ENCODE data around the gene USP9X. TPM values are rescaled to one million over a fixed set of nuclear protein-coding genes. Genes with fewer than 3 reads are reported as not detected.

Gene USP9X
- total and polyA plus RNA-seq, 2 donors (not counting 3 experiments of a cell fraction or from before 2014, with no cell fraction given) = 13.7 to 66.8 TPM

DNA sequence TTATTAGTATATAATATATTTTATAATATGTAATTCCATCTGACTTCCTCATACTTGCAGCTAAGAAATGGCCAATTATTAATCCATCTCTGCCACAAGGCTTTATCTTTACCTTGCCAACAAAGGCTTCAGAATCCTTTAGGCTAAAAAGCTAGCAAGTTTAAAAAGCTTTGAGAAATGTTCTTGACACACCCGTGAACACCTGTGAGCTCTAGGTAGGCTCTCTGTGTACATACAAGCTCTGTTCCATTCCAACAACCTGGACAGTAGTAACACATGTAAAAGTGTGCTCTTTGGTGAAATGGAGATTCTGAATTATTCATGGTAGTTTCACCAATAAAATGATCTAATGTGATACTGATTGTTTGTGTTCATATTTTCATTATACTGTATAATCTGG is 49.7 kb upstream of the USP9X start:
- ChIA-PET POLR2A (no interaction called here), CTCF (interaction anchor here (1.3 kb wide), 1 partner anchor 12 kb away, joined by 3 read pairs; no protein-coding TSS in a partner anchor)
- Histone ChIP-seq H3K4me3 (replicated peaks in 1 of 3; ENCODE audit: insufficient read depth in 1 of 3, low read depth in 1 of 3, low read length in 3 of 3) (no peak overlapping the region), H2AFZ (ENCODE audit: low read depth, low read length) (no peak overlapping the region), H3K27ac (ENCODE audit: insufficient read depth, low read depth, low read length) (no peak overlapping the region), H3K9me1 (replicated peaks; ENCODE audit: control insufficient read depth, extremely low read depth, insufficient read depth, low read length) (no peaks in the 10 kb centered on the region), H3K9ac (replicated peaks; ENCODE audit: extremely low read depth, insufficient read depth, low read length) (no peak overlapping the region), H4K20me1 (replicated peaks; ENCODE audit: control insufficient read depth, extremely low read depth, insufficient read depth, low read length) (no peaks in the 10 kb centered on the region), H3K4me2 (ENCODE audit: insufficient read depth, low read length) (no peak overlapping the region), H3K36me3 (ENCODE audit: control insufficient read depth in 2 of 2, extremely low read depth in 1 of 2, insufficient read depth in 2 of 2, low read length in 2 of 2) (no peaks in the 10 kb centered on the region), H3K4me1 (ENCODE audit: control insufficient read depth, extremely low read depth, insufficient read depth, low read length) (no peaks in the 10 kb centered on the region), H3K9me3 (replicated peaks; ENCODE audit: control insufficient read depth, insufficient read depth, low read length) (no peaks in the 10 kb centered on the region), H3K27me3 (ENCODE audit: control insufficient read depth in 2 of 2, insufficient read depth in 2 of 2, low read length in 2 of 2) (no peaks in the 10 kb centered on the region), H3K79me2 (ENCODE audit: control insufficient read depth, insufficient read depth, low read length) (no peaks in the 10 kb centered on the region)
- dilution Hi-C loops (cut with MboI; ENCODE audit: extremely low pct_ligation_motif_present, low sequenced_read_pairs) = no loop called here
- TF ChIP-seq, protein P1, sequence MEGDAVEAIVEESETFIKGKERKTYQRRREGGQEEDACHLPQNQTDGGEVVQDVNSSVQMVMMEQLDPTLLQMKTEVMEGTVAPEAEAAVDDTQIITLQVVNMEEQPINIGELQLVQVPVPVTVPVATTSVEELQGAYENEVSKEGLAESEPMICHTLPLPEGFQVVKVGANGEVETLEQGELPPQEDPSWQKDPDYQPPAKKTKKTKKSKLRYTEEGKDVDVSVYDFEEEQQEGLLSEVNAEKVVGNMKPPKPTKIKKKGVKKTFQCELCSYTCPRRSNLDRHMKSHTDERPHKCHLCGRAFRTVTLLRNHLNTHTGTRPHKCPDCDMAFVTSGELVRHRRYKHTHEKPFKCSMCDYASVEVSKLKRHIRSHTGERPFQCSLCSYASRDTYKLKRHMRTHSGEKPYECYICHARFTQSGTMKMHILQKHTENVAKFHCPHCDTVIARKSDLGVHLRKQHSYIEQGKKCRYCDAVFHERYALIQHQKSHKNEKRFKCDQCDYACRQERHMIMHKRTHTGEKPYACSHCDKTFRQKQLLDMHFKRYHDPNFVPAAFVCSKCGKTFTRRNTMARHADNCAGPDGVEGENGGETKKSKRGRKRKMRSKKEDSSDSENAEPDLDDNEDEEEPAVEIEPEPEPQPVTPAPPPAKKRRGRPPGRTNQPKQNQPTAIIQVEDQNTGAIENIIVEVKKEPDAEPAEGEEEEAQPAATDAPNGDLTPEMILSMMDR (IDR thresholded peaks at IDR 0.05; ENCODE audit: extremely low read depth in 1 of 2, insufficient read depth in 1 of 2, low read depth in 1 of 2, low read length in 2 of 2) = no peak
- TF ChIP-seq JUN (IDR thresholded peaks at IDR 0.05; ENCODE audit: borderline replicate concordance, insufficient read depth, insufficient read length, low read depth) = no peak
- no peak for TF ChIP-seq POLR2AphosphoS5 (IDR thresholded peaks at IDR 0.05; ENCODE audit: insufficient read depth, low read depth, low read length)
- TF ChIP-seq GATA2 (IDR thresholded peaks at IDR 0.05; ENCODE audit: insufficient read depth, insufficient read length, low read depth, low read length) = no peak
- no peak for TF ChIP-seq POLR2A (IDR thresholded peaks at IDR 0.05; ENCODE audit: low read depth, low read length)
- TF ChIP-seq, protein P2, sequence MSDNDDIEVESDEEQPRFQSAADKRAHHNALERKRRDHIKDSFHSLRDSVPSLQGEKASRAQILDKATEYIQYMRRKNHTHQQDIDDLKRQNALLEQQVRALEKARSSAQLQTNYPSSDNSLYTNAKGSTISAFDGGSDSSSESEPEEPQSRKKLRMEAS (IDR thresholded peaks at IDR 0.05; ENCODE audit: insufficient read depth, insufficient read length) = no peak
- TF ChIP-seq FOS (IDR thresholded peaks at IDR 0.05; ENCODE audit: borderline replicate concordance, insufficient read depth, low read length) = no peak
- FAIRE-seq = no peak
- intact Hi-C loops (cut with micrococcal nuclease) = no loop called here
- BruUV-seq (replicated peaks) = no TSS peak
- DNase-seq (ENCODE audit: low read depth, low spot score) = no peak
